ENCODE measurements around the gene TBRG1.

Gene TBRG1

DNA sequence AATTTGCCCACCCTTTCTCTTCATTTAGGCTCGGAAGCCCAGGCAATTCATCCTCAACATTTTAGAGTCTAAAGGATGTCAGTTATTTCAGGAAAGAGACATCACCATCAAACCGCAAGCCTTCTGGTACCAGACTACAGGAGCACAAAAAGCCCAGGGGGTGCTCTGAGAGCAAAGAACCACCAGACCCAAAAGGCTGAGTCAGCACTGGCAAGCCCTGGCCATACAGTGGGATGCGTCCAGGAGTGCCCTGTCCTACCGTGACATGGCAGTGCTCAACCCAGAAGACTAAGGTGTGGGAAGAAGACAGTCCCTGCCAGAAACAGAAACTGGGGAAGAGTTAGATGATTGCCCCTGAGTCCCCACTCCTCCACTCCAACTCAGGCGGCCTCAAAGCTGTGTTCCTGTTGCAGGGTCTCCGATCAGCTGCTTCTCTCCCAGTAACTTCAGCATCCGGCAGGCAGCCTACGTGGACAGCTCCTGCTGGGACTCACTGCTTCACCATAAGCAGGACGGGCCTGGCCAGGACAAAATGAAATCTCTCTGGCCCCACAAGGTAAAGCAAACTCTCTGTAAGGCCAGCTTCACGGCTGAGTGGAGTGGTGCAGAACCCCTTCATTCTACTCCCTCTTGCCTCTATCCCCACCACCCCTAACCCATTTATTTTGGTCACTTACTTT is 10.0 kb upstream of the TBRG1 start:
- DNase-seq (ENCODE audit: low read depth in 2 of 2): no peak

DNA sequence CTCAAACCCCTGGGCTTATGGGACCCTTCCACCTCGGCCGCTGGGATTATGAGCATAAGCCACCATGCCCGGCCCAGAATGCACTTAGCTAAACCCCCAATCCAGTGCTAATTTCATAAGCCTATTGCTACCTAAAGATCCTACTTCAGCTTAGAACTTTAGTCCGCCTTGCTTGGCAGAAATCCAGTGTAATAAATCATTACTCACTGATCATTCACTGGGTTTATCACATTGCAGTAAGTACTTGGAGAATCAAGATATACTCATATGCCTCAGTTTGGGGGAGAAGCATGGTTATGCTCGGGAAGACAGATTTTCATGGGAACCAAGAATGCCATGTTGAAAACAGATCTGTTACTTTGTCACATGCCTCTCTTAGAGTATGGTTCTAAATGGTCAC is 3.8 kb upstream of the TBRG1 start:
- DNase-seq (ENCODE audit: low read depth in 2 of 2): no peak

DNA sequence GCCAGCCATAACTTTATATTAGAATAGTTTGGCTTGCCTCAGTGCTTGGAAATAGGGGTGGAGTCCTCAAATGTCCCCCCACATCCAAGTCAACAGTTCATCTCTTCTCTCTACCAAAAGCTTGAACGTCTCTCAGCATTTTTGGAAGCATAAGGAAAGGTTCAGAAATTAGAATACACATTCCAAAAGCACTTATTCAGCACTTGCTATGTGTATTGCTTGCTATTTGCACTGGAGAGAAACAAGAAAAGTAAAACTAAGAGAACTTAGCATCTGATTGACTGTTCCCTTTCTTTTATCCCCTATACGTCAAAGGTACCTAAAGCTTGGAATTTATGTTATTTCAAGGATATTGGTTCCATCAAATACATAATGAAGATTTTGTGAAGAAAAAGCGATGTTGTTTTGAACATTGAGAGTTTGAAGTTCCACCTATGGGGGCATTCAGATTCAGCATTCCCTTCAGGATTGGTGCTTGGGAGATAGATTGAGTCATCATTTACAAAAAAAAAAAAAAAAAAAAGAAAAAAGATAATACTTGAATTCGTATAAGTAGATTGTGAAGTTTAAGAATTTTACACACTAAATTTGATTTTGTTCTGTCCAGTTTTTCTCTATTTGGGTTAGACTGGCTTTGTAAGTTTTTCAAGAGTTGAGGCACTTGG is 1.3 kb downstream of the TBRG1 start:
- DNase-seq (ENCODE audit: low read depth in 2 of 2): no peak

- DNase-seq (ENCODE audit: low read depth in 2 of 2): no peak
Measured at GRCh38 chr11:124625504-124626168, 3.0 kb downstream of the TBRG1 start.

- DNase-seq (ENCODE audit: low read depth in 2 of 2): no peak
Measured at GRCh38 chr11:124627546-124627945, 4.9 kb downstream of the TBRG1 start.

DNA sequence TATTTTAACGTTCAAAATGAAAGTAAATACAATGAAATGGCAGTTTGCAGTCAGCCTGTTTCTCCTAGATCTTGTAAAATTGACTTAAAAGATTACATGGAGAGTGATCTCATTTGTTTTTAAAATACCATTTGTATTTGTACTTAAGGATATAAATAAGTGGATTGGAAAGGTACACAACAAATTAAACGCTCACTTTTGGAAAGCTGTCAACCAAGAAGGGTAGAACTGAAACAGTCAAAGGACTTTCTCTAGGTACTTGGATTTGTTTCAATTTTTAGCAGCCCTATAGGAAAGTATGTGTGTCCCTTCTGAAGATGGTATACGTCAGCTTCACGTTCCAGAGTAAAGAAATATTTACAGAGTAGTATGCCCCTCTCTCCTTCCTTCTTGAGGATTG is 7.3 kb downstream of the TBRG1 start:
- no peak for DNase-seq (ENCODE audit: low read depth in 2 of 2)

DNA sequence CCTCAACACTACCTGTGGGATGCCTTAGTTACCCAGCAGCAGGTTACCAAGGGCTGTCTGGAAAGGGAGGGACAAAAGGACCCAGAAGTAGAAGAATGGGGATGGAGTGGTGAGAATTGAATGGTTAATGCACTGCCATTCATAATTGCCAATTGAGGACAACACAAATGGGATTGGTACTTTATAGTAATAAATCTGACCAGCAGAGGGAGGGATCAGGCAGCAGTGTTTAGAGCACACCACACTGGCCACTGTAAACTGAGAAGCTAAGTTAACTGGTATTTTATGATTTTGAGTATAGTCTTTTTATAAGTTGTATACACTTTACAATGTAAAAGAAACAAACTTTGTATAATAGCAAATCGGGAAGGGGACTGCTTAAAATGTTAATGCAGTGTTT is 10.7 kb downstream of the TBRG1 start:
- DNase-seq (ENCODE audit: low read depth in 2 of 2): no peak

DNA sequence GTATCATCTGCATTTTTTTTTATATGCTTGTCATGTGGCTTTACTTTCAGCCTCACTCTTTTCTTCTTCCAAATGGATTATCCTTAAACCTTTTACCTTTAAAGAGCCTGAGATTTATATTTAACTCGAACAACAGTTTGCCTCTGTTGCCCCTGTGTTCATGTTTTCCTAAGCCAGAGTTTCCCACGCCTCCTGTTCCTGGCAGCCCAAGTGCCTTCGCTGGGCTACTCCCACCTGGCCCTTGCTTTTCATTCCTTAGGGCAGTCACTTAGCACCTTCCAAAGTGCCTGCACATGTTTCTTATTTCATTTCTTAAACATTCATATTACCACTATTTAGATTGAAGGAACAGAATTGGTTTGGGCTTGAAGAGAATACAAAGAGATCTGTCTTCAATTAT is 13.3 kb downstream of the TBRG1 start:
- no peak for DNase-seq (ENCODE audit: low read depth in 2 of 2)

GRCh38 chr11:124638500-124638899 is 15.8 kb downstream of the TBRG1 start:
- DNase-seq (ENCODE audit: low read depth in 2 of 2): no peak

- no peak for DNase-seq (ENCODE audit: low read depth in 2 of 2)
Measured at GRCh38 chr11:124639186-124639585, 16.5 kb downstream of the TBRG1 start.

DNA sequence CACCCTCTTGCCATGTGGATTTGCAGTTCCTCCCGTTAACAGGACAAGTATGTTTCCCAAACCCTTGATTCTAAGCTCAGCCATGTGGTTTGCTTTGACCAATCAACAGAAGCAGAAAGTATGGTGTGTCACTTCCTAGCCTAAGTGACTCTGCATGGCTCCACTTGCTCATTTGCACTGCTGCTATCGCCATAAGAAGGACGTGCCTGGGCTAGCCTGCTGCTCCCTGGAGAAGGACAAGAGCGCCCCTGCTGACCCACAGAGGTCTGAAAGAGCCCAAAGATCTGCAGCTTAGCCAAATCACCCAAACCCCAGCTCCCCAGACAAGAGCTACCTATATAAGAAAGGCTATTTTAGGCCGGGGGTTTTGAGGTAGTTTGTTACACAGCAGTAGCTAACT is 18.0 kb downstream of the TBRG1 start:
- no peak for DNase-seq (ENCODE audit: low read depth in 2 of 2)

- no peak for DNase-seq (ENCODE audit: low read depth in 2 of 2)
Measured at GRCh38 chr11:124642628-124643027, 20.0 kb downstream of the TBRG1 start.

GRCh38 chr11:124643042-124643604 is 20.5 kb downstream of the TBRG1 start:
- DNase-seq (ENCODE audit: low read depth in 2 of 2): no peak

DNA sequence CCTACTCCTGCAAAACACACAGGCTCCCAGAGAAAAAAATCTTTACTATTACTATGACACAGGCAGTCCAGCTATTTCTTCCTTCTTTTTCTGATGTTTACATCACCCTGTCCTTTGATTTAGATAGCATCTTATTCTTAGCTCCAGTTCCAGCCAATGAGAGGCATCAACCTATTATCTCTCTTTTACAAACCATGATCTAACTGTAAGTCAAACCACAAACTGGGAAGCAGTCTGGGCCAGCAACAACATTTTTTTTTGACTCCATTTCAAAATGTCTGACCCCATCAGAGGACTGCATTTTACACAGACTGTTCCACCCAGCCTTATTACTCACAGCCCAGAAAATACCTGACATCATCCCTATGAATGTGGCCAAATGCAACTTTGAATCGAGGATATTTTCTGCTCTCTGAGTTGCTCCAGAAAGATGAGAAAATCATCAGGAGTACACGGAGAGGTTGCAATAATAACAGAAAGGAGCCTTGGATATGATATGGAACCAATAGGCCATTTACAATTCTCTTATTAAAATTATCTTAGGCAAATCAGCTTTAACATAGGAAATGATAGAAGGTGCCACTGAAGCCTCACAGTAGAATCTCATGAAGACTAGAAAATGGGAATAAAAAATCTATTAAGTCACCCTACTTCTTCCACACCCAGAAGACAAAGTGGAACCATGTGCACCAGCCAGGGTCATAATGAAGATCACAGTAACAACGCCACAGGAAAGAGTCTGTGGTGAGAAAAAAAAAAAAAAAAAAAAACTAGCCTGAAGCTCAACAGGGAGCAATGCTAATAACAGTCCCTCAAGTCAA is 21.2 kb downstream of the TBRG1 start:
- peak; percentile 53 to 68 for DNase-seq (ENCODE audit: low read depth in 2 of 2)

GRCh38 chr11:124644426-124645280 is 22.0 kb downstream of the TBRG1 start:
- peak in 1 of 2 experiments; percentile 33 for DNase-seq (ENCODE audit: low read depth in 2 of 2)

DNA sequence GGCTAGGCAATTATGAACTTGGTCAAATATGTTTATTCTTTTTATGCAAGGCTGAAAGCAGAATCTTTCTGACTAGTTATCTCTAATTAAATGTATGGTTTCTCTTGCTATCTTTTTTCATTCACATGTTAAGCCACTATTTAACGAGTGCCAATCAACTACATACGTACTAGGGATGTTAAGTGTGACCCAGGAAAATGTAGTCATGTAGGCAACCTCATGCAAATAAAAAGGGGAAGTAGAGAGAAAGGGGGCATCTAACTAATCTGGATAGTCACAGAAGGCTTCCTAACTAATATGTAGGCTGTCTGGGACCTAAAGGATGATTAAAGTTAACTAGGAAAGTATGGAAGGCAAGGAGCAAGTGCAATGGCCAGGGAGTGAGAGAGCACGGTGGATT is 23.5 kb downstream of the TBRG1 start:
- no peak for DNase-seq (ENCODE audit: low read depth in 2 of 2)

GRCh38 chr11:124648610-124649009 is 25.9 kb downstream of the TBRG1 start:
- DNase-seq (ENCODE audit: low read depth in 2 of 2): no peak

GRCh38 chr11:124656774-124657630 is 34.3 kb downstream of the TBRG1 start:
- no peak for DNase-seq (ENCODE audit: low read depth in 2 of 2)

- peak in 1 of 2 experiments; percentile 35 for DNase-seq (ENCODE audit: low read depth in 2 of 2)
Measured at GRCh38 chr11:124657904-124658303, 35.2 kb downstream of the TBRG1 start.

- DNase-seq (ENCODE audit: low read depth in 2 of 2): no peak
Measured at GRCh38 chr11:124658501-124658900, 35.8 kb downstream of the TBRG1 start.
